Measurements from ENCODE around the gene PRELID2.

The PRELID2 gene

DNA sequence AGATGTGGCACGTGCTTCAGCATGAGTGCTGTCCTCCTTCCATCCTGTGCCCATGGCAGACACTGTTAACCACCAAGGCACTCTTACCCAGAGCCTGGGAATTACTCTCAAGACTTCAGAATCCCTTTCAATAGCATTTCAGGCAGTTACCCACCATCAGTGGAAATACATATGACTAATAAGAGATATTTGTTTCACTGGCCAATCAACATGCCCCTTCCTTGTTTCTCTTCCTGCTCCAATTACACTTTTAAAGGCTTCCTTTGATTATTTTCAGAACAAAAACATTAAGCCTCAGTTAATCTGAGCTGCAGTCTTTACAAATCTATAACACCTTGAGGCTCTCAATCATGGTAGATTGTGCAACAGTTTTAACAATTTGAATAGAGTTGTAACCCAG is 70.8 kb downstream of the PRELID2 start:
- no peak overlapping the region for H3K4me3 ChIP-seq
- H3K36me3 ChIP-seq (ENCODE audit: insufficient read depth, low read length): no peaks in the 10 kb centered on the region
- no peak overlapping the region for H3K9ac ChIP-seq (ENCODE audit: insufficient read length)
- H3K9me3 ChIP-seq (ENCODE audit: low read depth, low read length): no peaks in the 10 kb centered on the region
- no peak overlapping the region for H3K27ac ChIP-seq
- no peak for DNase-seq (ENCODE audit: low read depth, low spot score)
- no peak for TF ChIP-seq EZH2 (IDR thresholded peaks at IDR 0.05)
- TF ChIP-seq POLR2AphosphoS5 (IDR thresholded peaks at IDR 0.05; ENCODE audit: borderline replicate concordance, low read depth, low read length): no peak
- no peak for TF ChIP-seq FOXP2 (optimal IDR thresholded peaks at IDR 0.05; ENCODE audit: control extremely low read depth, extremely low read length, insufficient read depth)

DNA sequence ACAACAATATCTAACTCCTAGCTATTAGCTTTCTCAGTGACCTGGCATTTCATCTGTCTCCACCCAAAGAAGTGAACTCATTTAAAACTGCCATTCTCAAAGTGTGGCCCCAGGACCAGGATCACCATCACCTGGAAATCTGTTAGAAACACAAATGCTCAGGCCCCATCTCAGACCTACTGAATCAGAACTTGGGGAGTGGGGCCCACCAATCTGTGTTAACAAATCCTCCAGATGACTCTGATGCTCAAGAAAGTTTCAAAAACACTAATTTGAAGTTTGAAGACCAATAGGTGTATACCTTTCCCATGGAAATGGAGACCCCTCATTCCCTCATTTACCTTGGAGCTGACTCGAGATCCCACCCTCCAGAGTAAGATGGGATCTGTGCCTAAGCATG is 72.3 kb downstream of the PRELID2 start:
- DNase-seq (ENCODE audit: low read depth, low spot score): no peak
- TF ChIP-seq FOXP2 (optimal IDR thresholded peaks at IDR 0.05; ENCODE audit: control extremely low read depth, extremely low read length, insufficient read depth): no peak
- no peak for TF ChIP-seq EZH2 (IDR thresholded peaks at IDR 0.05)
- no peak for TF ChIP-seq POLR2AphosphoS5 (IDR thresholded peaks at IDR 0.05; ENCODE audit: borderline replicate concordance, low read depth, low read length)
- no peaks in the 10 kb centered on the region for H3K9me3 ChIP-seq (ENCODE audit: low read depth, low read length)
- no peaks in the 10 kb centered on the region for H3K36me3 ChIP-seq (ENCODE audit: insufficient read depth, low read length)
- no peak overlapping the region for H3K9ac ChIP-seq (ENCODE audit: insufficient read length)
- no peak overlapping the region for H3K4me3 ChIP-seq
- H3K27ac ChIP-seq: no peak overlapping the region

DNA sequence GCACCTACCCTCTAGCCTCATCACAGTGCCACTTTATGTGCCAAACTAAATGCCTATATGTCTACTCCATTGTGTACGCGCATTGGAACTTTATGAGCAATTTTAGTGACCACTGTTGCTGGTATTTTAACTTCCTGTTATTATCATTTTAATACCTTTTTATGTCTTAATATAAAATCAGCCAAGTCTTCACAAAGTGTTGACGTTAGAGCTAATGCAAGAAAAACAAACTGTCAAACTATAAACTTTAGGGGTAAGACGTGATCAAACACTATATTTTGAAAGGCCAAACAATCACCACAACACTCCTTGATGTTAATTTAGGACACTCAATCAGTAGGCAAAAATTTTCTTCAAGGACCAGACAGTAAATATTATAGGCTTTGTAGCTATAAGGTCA is 73.9 kb downstream of the PRELID2 start:
- Histone ChIP-seq H3K9me3 (ENCODE audit: low read depth, low read length) (no peaks in the 10 kb centered on the region), H3K4me3 (no peak overlapping the region), H3K36me3 (ENCODE audit: insufficient read depth, low read length) (no peaks in the 10 kb centered on the region), H3K27ac (no peak overlapping the region), H3K9ac (ENCODE audit: insufficient read length) (no peak overlapping the region)
- TF ChIP-seq EZH2 (IDR thresholded peaks at IDR 0.05) (no peak), FOXP2 (optimal IDR thresholded peaks at IDR 0.05; ENCODE audit: control extremely low read depth, extremely low read length, insufficient read depth) (no peak), POLR2AphosphoS5 (IDR thresholded peaks at IDR 0.05; ENCODE audit: borderline replicate concordance, low read depth, low read length) (no peak)
- no peak for DNase-seq (ENCODE audit: low read depth, low spot score)

DNA sequence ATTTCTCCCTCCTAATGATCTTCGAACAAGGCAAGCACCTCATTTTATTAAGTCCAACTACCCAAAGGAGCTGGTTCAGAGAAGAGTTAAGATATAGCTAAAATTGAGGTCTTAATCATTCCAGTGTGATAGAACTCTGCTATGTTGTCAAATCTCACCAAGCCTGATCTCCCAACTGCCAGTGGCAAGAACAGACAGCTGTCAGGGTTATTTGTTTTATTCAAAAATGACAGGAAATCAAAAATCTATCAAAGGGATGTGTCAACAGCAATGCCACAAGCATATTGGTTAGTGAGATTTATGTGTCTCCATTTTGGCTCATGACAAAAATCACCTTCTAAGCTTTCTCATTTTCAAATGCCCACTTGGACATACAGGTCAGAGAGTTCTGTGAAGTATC is 74.5 kb downstream of the PRELID2 start:
- Histone ChIP-seq H3K9me3 (ENCODE audit: low read depth, low read length) (no peaks in the 10 kb centered on the region), H3K9ac (ENCODE audit: insufficient read length) (no peak overlapping the region), H3K27ac (no peak overlapping the region), H3K36me3 (ENCODE audit: insufficient read depth, low read length) (no peaks in the 10 kb centered on the region), H3K4me3 (no peak overlapping the region)
- TF ChIP-seq POLR2AphosphoS5 (IDR thresholded peaks at IDR 0.05; ENCODE audit: borderline replicate concordance, low read depth, low read length) (no peak), EZH2 (IDR thresholded peaks at IDR 0.05) (no peak), FOXP2 (optimal IDR thresholded peaks at IDR 0.05; ENCODE audit: control extremely low read depth, extremely low read length, insufficient read depth) (no peak)
- no peak for DNase-seq (ENCODE audit: low read depth, low spot score)

- TF ChIP-seq EZH2 (IDR thresholded peaks at IDR 0.05): no peak
- TF ChIP-seq FOXP2 (optimal IDR thresholded peaks at IDR 0.05; ENCODE audit: control extremely low read depth, extremely low read length, insufficient read depth): no peak
- Histone ChIP-seq H3K36me3 (ENCODE audit: insufficient read depth, low read length) (no peaks in the 10 kb centered on the region), H3K9me3 (ENCODE audit: low read depth, low read length) (no peaks in the 10 kb centered on the region), H3K9ac (ENCODE audit: insufficient read length) (no peak overlapping the region), H3K4me3 (no peak overlapping the region), H3K27ac (no peak overlapping the region)
- DNase-seq (ENCODE audit: low read depth, low spot score): no peak
Measured at GRCh38 chr5:145752947-145753346, 82.2 kb downstream of the PRELID2 start.

DNA sequence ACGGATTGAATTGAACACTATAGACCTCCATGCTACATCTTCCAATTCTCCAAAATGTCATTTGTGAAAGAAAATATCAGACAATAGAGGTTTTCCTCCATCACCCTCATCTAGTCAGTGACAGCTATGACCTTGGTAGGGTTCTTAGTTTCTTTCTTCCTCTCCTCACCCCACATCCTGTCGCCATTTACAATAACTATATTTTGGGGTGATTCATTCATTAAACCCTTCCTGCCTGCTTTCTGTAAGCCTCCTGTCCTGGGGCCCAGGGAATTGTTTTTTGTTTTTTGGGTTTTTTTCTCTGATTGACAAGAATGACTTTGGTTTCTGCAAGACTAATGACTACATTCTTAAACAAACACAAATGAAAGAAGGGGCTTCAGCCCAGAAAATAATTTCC is 82.6 kb downstream of the PRELID2 start:
- no peak for DNase-seq (ENCODE audit: low read depth, low spot score)
- Histone ChIP-seq H3K36me3 (ENCODE audit: insufficient read depth, low read length) (no peaks in the 10 kb centered on the region), H3K4me3 (no peak overlapping the region), H3K9ac (ENCODE audit: insufficient read length) (no peak overlapping the region), H3K9me3 (ENCODE audit: low read depth, low read length) (no peaks in the 10 kb centered on the region), H3K27ac (no peak overlapping the region)
- TF ChIP-seq EZH2 (IDR thresholded peaks at IDR 0.05) (no peak), POLR2AphosphoS5 (IDR thresholded peaks at IDR 0.05; ENCODE audit: borderline replicate concordance, low read depth, low read length) (no peak), FOXP2 (optimal IDR thresholded peaks at IDR 0.05; ENCODE audit: control extremely low read depth, extremely low read length, insufficient read depth) (no peak)

DNA sequence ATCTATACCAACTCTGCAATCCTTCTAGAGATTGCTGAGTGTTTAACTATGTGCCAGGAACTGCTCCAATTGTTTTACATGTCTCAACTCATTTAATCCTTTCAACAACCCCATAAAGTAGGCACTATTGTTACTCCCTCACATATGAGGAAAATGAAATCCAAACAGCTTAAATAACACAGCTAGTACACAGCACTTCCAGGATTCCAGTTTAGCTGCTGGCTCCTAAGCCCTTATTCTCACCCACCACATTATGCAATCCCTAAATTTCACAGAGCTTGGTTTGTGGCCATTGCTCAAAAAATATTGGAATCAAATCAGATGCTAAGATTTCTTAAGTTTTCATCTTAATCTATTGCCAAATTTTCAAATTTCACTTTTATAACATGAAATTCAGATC is 84.9 kb downstream of the PRELID2 start:
- TF ChIP-seq EZH2 (IDR thresholded peaks at IDR 0.05) (no peak), FOXP2 (optimal IDR thresholded peaks at IDR 0.05; ENCODE audit: control extremely low read depth, extremely low read length, insufficient read depth) (no peak), POLR2AphosphoS5 (IDR thresholded peaks at IDR 0.05; ENCODE audit: borderline replicate concordance, low read depth, low read length) (no peak)
- DNase-seq (ENCODE audit: low read depth, low spot score): no peak
- Histone ChIP-seq H3K4me3 (no peak overlapping the region), H3K27ac (no peak overlapping the region), H3K9me3 (ENCODE audit: low read depth, low read length) (no peaks in the 10 kb centered on the region), H3K9ac (ENCODE audit: insufficient read length) (no peak overlapping the region), H3K36me3 (ENCODE audit: insufficient read depth, low read length) (no peaks in the 10 kb centered on the region)

GRCh38 chr5:145743396-145744061 is 91.6 kb downstream of the PRELID2 start:
- DNase-seq (ENCODE audit: low read depth, low spot score): no peak
- Histone ChIP-seq H3K4me3 (no peak overlapping the region), H3K36me3 (ENCODE audit: insufficient read depth, low read length) (no peaks in the 10 kb centered on the region), H3K27ac (no peak overlapping the region), H3K9me3 (ENCODE audit: low read depth, low read length) (no peaks in the 10 kb centered on the region), H3K9ac (ENCODE audit: insufficient read length) (no peak overlapping the region)
- no peak for TF ChIP-seq POLR2AphosphoS5 (IDR thresholded peaks at IDR 0.05; ENCODE audit: borderline replicate concordance, low read depth, low read length)
- TF ChIP-seq FOXP2 (optimal IDR thresholded peaks at IDR 0.05; ENCODE audit: control extremely low read depth, extremely low read length, insufficient read depth): no peak
- TF ChIP-seq EZH2 (IDR thresholded peaks at IDR 0.05): no peak

GRCh38 chr5:145739843-145740242 is 95.3 kb downstream of the PRELID2 start:
- Histone ChIP-seq H3K36me3 (ENCODE audit: insufficient read depth, low read length) (no peaks in the 10 kb centered on the region), H3K4me3 (no peak overlapping the region), H3K9me3 (ENCODE audit: low read depth, low read length) (no peaks in the 10 kb centered on the region), H3K9ac (ENCODE audit: insufficient read length) (no peak overlapping the region), H3K27ac (no peak overlapping the region)
- no peak for TF ChIP-seq POLR2AphosphoS5 (IDR thresholded peaks at IDR 0.05; ENCODE audit: borderline replicate concordance, low read depth, low read length)
- TF ChIP-seq FOXP2 (optimal IDR thresholded peaks at IDR 0.05; ENCODE audit: control extremely low read depth, extremely low read length, insufficient read depth): no peak
- no peak for TF ChIP-seq EZH2 (IDR thresholded peaks at IDR 0.05)
- no peak for DNase-seq (ENCODE audit: low read depth, low spot score)

Measured in SK-N-MC (cell line).